Stimulated activated CD4-positive, alpha-beta T cell treated with anti-CD3 and anti-CD28 coated beads, Interleukin-1b, Interleukin-23, amount 100 ng/mL, for 24 hours (primary cell): ENCODE results near the gene GDF9.

Experiments
- DNase-seq, 4 experiments: peaks; one replicate each; pipeline ENCODE4 v3.0.0-alpha.2; 2020; ENCODE audit warnings: low read depth in 4 of 4, low spot score in 1 of 4

The GDF9 gene

GRCh38 chr5:132839426-132840301, 26.6 kb downstream of the GDF9 start:
- no peak for DNase-seq

GRCh38 chr5:132838516-132839282, 27.6 kb downstream of the GDF9 start:
- no peak for DNase-seq

GRCh38 chr5:132837868-132838267, 28.4 kb downstream of the GDF9 start:
- no peak for DNase-seq

- DNase-seq: no peak
Measured at GRCh38 chr5:132836852-132837251, 29.4 kb downstream of the GDF9 start.

GRCh38 chr5:132834057-132834456, 32.2 kb downstream of the GDF9 start:
- DNase-seq: no peak

GRCh38 chr5:132832612-132833011, 33.7 kb downstream of the GDF9 start:
- no peak for DNase-seq

- DNase-seq: no peak
Measured at GRCh38 chr5:132831095-132831860, 35.0 kb downstream of the GDF9 start.

- DNase-seq: no peak
Measured at GRCh38 chr5:132830436-132831094, 35.7 kb downstream of the GDF9 start, which contains the start of gene SHROOM1. TSS of gene SHROOM1 (minus strand) at chr5:132830647. CDS start at chr5:132826140, 4,507 bp downstream.

GRCh38 chr5:132829742-132830435, 36.4 kb downstream of the GDF9 start:
- DNase-seq: peak in 3 of 4 experiments; percentile 46 to 66 (median 49)

- DNase-seq: no peak
Measured at GRCh38 chr5:132828846-132829494, 37.3 kb downstream of the GDF9 start.

GRCh38 chr5:132827943-132828673, 38.2 kb downstream of the GDF9 start:
- no peak for DNase-seq

GRCh38 chr5:132826424-132827082, 39.7 kb downstream of the GDF9 start:
- DNase-seq: no peak

- DNase-seq: no peak
Measured at GRCh38 chr5:132825834-132826391, 40.4 kb downstream of the GDF9 start.

GRCh38 chr5:132825033-132825833, 41.0 kb downstream of the GDF9 start:
- DNase-seq: no peak

- DNase-seq: no peak
Measured at GRCh38 chr5:132824426-132824825, 41.8 kb downstream of the GDF9 start.

GRCh38 chr5:132823481-132824050, 42.7 kb downstream of the GDF9 start:
- DNase-seq: no peak
